ENCODE measurements around the gene ASTN2. TPM values are rescaled to one million over a fixed set of nuclear protein-coding genes. Genes with fewer than 3 reads are reported as not detected.

ASTN2 gene
- total and polyA plus RNA-seq, 10 donors = 0.87 to 6.1 (median 3.7) TPM

DNA sequence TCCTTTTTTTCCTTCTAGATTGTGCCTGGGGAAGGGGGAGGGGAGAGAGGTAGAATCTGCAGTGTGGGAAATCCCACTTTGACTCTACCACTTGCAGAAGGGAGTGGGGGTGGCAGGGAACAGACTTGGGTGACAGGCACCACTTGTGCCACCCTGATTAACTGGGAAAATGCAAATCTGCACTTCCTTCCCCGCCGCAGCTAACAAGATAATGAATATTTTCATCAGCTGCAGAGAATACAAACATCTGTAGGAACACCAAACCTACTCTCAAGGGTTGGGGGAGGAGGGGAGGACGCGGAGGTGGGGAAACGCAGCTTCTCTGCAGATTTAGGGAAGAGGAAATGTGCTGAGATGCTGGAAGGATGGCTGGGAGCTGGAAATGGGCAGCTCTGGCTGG lies 654.2 kb downstream of the ASTN2 start:
- Histone ChIP-seq H3K9me3 (peaks cover 0 to 7% (median 5%) of the 10 kb centered on the region in 8 donors), H3K4me3 (no peak overlapping the region), H3K27me3 (replicated peaks in 1 of 7) (peaks cover 0 to 3% (median 0%) of the 10 kb centered on the region in 7 donors), H3K4me1 (peaks cover 0 to 4% (median 0%) of the 10 kb centered on the region in 6 donors), H3K36me3 (no peaks in the 10 kb centered on the region), H3K27ac (no peak overlapping the region)
- TF ChIP-seq, protein P1, sequence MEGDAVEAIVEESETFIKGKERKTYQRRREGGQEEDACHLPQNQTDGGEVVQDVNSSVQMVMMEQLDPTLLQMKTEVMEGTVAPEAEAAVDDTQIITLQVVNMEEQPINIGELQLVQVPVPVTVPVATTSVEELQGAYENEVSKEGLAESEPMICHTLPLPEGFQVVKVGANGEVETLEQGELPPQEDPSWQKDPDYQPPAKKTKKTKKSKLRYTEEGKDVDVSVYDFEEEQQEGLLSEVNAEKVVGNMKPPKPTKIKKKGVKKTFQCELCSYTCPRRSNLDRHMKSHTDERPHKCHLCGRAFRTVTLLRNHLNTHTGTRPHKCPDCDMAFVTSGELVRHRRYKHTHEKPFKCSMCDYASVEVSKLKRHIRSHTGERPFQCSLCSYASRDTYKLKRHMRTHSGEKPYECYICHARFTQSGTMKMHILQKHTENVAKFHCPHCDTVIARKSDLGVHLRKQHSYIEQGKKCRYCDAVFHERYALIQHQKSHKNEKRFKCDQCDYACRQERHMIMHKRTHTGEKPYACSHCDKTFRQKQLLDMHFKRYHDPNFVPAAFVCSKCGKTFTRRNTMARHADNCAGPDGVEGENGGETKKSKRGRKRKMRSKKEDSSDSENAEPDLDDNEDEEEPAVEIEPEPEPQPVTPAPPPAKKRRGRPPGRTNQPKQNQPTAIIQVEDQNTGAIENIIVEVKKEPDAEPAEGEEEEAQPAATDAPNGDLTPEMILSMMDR (IDR thresholded peaks at IDR 0.05 in 8 of 11, conservative IDR thresholded peaks at IDR 0.05 in 3 of 11) = no peak
- no peak for TF ChIP-seq POLR2A (IDR thresholded peaks at IDR 0.05)
- TF ChIP-seq POLR2AphosphoS5 (IDR thresholded peaks at IDR 0.05) = no peak
- no peak for DNase-seq
- intact Hi-C loops (cut with DNase I; ENCODE audit: low total_unique reads) = no loop called here
- 52 to 70% (median 59%) methylated on average over 5 of the region's 5 CpGs for WGBS, 5 donors

DNA sequence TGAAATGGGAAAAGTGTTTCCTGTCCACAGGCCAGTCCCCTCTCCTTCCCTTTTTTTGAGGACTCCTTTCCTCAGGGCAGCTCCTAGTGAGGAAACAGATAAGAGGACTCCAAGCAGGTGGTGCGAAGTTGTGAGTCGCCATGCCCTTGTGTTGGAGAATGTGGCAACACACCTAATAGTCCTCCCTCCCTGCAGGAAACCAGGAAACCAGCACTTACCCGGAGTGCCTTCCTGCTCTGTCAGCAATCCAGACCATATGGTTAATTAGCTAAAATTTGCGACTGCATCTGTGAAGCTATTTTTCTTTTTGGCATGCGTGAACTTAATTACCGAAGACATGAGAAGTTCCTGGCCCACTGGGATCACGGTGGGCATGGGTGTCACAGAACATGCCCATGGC lies 657.8 kb downstream of the ASTN2 start:
- no peaks in the 10 kb centered on the region for H3K27me3 ChIP-seq (replicated peaks in 1 of 7)
- no peak for DNase-seq
- intact Hi-C loops (cut with DNase I; ENCODE audit: low total_unique reads) = no loop called here
- H3K4me3 ChIP-seq = no peak overlapping the region
- 12 to 24% (median 17%) methylated on average over 7 of the region's 7 CpGs for WGBS, 5 donors
- H3K36me3 ChIP-seq = no peaks in the 10 kb centered on the region
- H3K27ac ChIP-seq = no peak overlapping the region
- peaks cover 0 to 4% (median 0%) of the 10 kb centered on the region in 6 donors for H3K4me1 ChIP-seq
- peaks cover 0 to 14% (median 7%) of the 10 kb centered on the region in 8 donors for H3K9me3 ChIP-seq
- no peak for TF ChIP-seq POLR2AphosphoS5 (IDR thresholded peaks at IDR 0.05)
- TF ChIP-seq POLR2A (IDR thresholded peaks at IDR 0.05) = no peak
- TF ChIP-seq, protein P1 (IDR thresholded peaks at IDR 0.05 in 8 of 11, conservative IDR thresholded peaks at IDR 0.05 in 3 of 11) = no peak

- 50 to 83% (median 60%) methylated on average over 1 of the region's 1 CpG for WGBS, 5 donors
- no peak for DNase-seq
- no peak for TF ChIP-seq POLR2AphosphoS5 (IDR thresholded peaks at IDR 0.05)
- no peak for TF ChIP-seq POLR2A (IDR thresholded peaks at IDR 0.05)
- TF ChIP-seq, protein P1 (IDR thresholded peaks at IDR 0.05 in 8 of 11, conservative IDR thresholded peaks at IDR 0.05 in 3 of 11) = no peak
- no peaks in the 10 kb centered on the region for H3K36me3 ChIP-seq
- no peak overlapping the region for H3K4me3 ChIP-seq
- no peak overlapping the region for H3K27ac ChIP-seq
- intact Hi-C loops (cut with DNase I; ENCODE audit: low total_unique reads) = no loop called here
- peaks cover 0 to 14% (median 7%) of the 10 kb centered on the region in 8 donors for H3K9me3 ChIP-seq
- H3K4me1 ChIP-seq = peaks cover 0 to 4% (median 0%) of the 10 kb centered on the region in 6 donors
- H3K27me3 ChIP-seq (replicated peaks in 1 of 7) = peaks cover 0 to 8% (median 0%) of the 10 kb centered on the region in 7 donors
Observed at GRCh38 chr9:116753389-116753788, 661.5 kb downstream of the ASTN2 start.

GRCh38 chr9:116750510-116750909 lies 664.3 kb downstream of the ASTN2 start:
- peaks cover 0 to 6% (median 2%) of the 10 kb centered on the region in 8 donors for H3K9me3 ChIP-seq
- H3K27me3 ChIP-seq (replicated peaks in 1 of 7) = peaks cover 0 to 11% (median 0%) of the 10 kb centered on the region in 7 donors
- no peak overlapping the region for H3K27ac ChIP-seq
- TF ChIP-seq, protein P1 (IDR thresholded peaks at IDR 0.05 in 8 of 11, conservative IDR thresholded peaks at IDR 0.05 in 3 of 11) = no peak
- no peak for TF ChIP-seq POLR2A (IDR thresholded peaks at IDR 0.05)
- no peak for TF ChIP-seq POLR2AphosphoS5 (IDR thresholded peaks at IDR 0.05)
- DNase-seq = no peak
- H3K36me3 ChIP-seq = no peaks in the 10 kb centered on the region
- intact Hi-C loops (cut with DNase I; ENCODE audit: low total_unique reads) = no loop called here
- H3K4me1 ChIP-seq = no peaks in the 10 kb centered on the region
- no peak overlapping the region for H3K4me3 ChIP-seq
- 79 to 95% (median 95%) methylated on average over 2 of the region's 2 CpGs for WGBS, 5 donors

Measured in spleen (tissue), 11 donors.